NCI-H345 (cell line): ENCODE measurements around the gene INHBB.

Experiments
- DNase-seq: peaks from one replicate; lab custom pipeline; 2025; lab: John Stamatoyannopoulos, UW

INHBB gene

DNA sequence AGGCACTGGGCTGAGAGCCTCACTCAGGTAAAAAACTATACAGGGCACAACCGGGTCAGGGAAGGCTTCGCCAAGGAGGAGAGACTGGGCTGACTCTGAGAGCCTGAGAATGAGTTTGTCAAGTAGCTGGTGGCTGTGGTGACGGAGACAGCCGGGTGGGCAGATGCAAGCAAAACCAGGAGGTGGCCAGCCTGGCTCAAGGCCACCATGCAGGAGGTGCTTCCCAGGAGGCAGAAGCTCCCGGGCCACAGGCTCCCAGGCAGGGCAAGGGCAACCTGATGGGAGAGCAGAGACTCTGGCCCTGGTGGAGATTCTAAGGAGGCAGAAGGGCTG is 2.9 kb upstream of the INHBB start:
- DNase-seq: no peak

- peak; percentile 90 for DNase-seq
Observed at GRCh38 chr2:120343433-120344105, 2.4 kb upstream of the INHBB start.

DNA sequence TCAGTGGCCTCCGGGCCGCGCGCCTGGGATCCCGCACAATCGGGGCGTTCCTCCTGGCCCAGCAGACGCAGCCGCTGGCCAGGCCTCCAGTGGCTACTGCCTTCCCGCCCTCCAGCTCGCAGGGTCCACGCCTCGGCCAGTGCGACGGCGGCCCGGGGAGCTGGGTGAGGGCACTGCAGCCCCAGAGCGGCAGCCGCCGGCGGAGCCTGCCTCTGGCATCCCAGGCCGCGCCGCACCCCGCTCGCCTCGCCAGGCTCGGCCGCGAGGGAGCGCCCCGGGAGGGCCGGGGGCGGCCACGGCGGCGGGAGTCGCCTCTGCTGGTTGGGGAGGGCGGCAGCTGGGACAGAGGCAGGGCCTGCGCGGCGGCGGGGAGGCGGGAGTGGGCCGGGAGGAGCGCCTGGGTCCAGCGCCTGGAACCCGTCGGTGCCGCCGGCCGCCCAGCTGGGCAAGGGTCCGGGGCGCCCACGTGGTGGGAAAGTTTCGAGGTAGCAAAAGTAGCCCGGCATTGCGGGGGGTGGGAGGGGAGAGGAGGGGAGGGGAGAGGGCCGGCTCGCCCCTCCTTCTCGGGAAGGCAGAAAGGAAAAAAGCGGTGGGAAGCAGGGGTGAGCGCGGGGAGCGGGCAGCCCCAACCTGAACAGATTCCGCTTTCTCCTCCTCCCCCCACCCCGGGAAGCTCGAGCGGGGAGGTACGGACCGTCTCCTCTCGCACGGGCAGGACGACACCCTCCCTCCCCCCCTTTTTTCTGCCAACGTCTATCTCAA is 1.5 kb upstream of the INHBB start:
- peak; percentile 64 for DNase-seq

GRCh38 chr2:120344976-120345581 is 857 bp upstream of the INHBB start:
- peak; percentile 57 for DNase-seq

DNA sequence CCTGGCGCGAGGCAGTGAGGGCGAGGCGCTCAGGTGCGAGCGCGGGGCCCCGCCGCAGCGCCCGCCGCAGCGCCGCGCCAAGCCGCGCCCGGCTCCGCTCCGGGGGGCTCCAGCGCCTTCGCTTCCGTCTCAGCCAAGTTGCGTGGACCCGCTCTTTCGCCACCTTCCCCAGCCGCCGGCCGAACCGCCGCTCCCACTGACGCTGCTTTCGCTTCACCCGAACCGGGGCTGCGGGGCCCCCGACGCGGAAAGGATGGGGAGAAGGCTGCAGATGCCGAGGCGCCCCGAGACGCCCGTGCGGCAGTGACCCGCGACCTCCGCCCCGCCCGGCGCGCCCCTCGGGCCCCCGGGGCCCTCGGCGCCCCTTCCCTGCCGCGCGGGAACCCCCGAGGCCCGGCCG is 328 bp upstream of the INHBB start:
- no peak for DNase-seq

DNA sequence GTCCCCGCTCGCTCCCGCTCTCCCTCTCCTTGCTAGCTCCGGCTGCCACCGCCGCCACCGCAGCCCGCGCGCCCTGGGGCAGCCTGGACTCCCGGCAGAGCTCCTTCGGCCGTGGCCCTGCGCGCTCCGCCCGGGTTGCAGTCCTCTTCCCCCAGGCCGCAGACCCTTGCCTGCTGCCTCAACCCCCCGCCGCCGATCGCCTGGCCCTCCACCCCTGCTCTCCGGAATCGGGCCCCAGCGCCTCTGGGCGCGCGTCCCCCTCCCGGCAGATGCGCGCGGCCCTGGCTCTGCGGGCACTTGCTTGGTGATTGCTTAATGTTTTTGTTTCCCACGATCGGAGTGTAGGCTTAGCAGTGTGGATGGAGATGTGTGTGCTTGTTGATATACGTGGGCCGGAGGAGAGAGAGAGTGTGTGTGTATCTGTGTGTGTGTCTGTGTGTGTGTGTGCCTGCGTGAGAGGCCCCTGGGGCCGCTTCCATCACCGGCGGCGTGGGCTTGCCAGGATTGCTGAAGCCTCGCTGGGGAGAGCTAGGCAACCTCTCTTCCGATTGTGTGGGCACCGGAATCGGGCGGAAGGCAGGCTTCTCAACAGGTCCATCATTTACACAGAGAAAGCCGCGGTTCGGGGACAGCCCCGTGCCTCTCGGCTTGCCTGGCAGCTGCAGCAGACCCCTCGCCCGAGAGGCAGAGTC is 877 bp downstream of the INHBB start:
- peak; percentile 52 for DNase-seq

- DNase-seq: peak; percentile 52
Observed at GRCh38 chr2:120347396-120348060, 1.6 kb downstream of the INHBB start.

GRCh38 chr2:120348134-120348736 is 2.3 kb downstream of the INHBB start:
- peak; percentile 69 for DNase-seq

- no peak for DNase-seq
Observed at GRCh38 chr2:120348737-120349439, 3.0 kb downstream of the INHBB start.

DNA sequence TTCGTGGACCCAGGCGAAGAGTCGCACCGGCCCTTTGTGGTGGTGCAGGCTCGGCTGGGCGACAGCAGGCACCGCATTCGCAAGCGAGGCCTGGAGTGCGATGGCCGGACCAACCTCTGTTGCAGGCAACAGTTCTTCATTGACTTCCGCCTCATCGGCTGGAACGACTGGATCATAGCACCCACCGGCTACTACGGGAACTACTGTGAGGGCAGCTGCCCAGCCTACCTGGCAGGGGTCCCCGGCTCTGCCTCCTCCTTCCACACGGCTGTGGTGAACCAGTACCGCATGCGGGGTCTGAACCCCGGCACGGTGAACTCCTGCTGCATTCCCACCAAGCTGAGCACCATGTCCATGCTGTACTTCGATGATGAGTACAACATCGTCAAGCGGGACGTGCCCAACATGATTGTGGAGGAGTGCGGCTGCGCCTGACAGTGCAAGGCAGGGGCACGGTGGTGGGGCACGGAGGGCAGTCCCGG is 3.5 kb downstream of the INHBB start:
- no peak for DNase-seq

DNA sequence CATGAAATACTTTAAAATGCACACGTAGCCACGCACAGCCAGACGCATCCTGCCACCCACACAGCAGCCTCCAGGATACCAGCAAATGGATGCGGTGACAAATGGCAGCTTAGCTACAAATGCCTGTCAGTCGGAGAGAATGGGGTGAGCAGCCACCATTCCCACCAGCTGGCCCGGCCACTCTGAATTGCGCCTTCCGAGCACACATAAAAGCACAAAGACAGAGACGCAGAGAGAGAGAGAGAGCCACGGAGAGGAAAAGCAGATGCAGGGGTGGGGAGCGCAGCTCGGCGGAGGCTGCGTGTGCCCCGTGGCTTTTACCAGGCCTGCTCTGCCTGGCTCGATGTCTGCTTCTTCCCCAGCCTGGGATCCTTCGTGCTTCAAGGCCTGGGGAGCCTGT is 4.1 kb downstream of the INHBB start:
- no peak for DNase-seq

DNA sequence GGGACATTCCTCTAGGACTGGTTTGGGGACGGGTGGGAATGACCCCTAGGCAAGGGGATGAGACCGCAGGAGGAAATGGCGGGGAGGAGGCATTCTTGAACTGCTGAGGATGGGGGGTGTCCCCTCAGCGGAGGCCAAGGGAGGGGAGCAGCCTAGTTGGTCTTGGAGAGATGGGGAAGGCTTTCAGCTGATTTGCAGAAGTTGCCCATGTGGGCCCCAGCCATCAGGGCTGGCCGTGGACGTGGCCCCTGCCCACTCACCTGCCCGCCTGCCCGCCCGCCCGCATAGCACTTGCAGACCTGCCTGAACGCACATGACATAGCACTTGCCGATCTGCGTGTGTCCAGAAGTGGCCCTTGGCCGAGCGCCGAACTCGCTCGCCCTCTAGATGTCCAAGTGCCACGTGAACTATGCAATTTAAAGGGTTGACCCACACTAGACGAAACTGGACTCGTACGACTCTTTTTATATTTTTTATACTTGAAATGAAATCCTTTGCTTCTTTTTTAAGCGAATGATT is 4.9 kb downstream of the INHBB start:
- DNase-seq: no peak

DNA sequence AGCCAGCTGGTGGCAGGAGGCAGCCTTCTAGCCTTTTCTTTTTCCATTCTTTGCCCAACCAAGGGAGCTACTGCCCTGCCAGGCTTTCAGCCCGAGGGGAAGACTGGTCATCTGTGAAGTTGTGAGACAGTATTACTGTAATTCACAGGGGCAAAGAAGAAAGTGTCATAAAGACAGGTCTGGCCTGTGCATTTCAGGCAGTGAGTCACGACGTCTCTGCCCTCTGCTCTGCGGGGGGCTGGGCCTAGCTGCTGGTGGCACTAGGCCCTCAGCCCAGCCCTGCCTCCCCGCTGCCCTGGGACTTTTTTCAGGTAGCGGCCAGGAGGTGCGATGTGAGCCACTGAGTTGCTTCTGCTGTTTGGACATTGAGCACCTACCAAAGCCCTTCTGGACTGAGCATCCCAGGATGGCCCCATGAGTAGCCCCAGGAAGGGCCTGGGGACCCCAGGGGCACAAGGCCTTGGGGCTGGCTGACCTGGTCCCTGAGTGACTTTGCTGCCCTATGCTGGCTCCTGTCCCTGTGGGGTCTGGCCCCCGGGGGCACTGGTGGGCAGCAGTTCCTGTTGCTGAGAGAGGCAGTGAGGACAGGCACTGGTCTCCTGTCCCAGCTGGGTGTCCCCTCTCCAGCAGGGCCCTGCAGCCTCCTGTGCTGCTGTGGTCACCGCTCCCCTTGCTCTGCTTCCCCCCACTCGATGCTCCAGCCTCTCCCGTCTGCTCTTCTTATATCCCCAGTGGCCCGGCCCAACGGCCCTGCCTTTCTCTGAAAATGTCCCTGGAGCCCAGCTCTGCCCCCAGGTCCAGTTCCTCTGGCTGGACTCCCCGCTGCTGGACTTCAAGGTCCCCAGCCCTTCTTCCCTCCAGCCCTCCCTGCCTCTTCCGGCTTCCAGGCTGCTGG is 7.0 kb downstream of the INHBB start:
- DNase-seq: no peak

GRCh38 chr2:120353591-120353898 is 7.6 kb downstream of the INHBB start:
- DNase-seq: no peak

GRCh38 chr2:120353931-120354330 is 8.0 kb downstream of the INHBB start:
- no peak for DNase-seq

DNA sequence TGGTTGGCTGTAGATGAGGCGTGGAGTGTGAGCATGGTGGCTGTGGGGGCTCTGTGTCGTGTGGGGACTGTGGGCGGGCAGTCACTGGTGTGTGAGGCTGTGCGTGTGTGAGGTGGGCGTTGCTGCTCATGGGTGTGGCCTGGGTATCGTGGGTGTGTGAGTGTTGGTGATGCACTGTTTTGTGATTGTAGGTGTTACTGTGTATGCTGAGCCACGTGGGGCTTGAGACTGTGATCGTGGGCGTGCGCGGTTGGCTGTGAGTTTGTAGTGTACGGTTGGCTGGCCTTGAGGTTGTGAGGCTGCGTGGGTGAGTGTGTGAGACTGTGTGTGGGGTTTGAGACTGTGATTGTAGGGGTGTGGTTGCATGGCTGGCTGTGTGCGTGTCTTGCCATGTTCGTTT is 8.5 kb downstream of the INHBB start:
- DNase-seq: no peak

- DNase-seq: no peak
Observed at GRCh38 chr2:120354935-120355779, 9.2 kb downstream of the INHBB start.

DNA sequence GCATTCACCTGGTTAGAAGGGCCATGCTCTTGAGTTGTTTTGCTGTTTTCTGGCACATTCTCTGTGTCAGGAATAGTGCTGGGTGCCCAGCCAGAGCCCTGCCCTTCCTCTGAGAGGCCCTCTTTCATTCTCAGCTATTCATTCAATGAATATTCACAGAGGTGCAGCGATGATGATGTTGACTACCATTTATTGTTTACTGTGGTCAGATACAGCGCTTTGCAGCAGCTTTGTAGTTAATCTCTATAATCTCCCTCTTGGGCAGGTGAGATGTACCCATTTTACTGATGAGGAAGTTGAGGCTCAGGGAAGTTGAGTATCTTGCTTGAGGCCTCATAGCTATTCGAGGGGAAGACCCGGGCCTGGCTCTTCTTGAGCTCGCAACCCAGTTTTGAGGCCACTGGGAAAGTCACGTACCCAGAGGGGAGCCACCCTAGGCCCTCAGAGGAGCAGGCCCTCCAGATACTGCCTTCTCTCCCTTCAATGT is 9.9 kb downstream of the INHBB start:
- no peak for DNase-seq

- no peak for DNase-seq
Observed at GRCh38 chr2:120357768-120358167, 11.8 kb downstream of the INHBB start.
